GM10266 (cell line): ENCODE results near the gene AZGP1.
"Not testable (repeated sequence)": the region's sequence is repeated elsewhere in the genome, so short reads cannot be mapped to it uniquely, and the experiment has no call there.

Experiments
- DNase-seq: peaks from one replicate; pipeline ENCODE4 v3.0.0; 2012; ENCODE audit errors: extremely low spot score
- CTCF ChIP-seq: IDR thresholded peaks from 2 replicates; pipeline ENCODE4 v1.5.1; 2012; ENCODE audit warnings: mild to moderate bottlenecking, low read depth; ENCODE audit not compliant: control insufficient read depth, insufficient read depth; ENCODE audit errors: missing control alignments

The AZGP1 gene

GRCh38 chr7:99943641-99944496, 32.0 kb downstream of the AZGP1 start:
- TF ChIP-seq CTCF = no peak
- no peak for DNase-seq

GRCh38 chr7:99938296-99938695, 37.5 kb downstream of the AZGP1 start:
- DNase-seq = no peak

DNA sequence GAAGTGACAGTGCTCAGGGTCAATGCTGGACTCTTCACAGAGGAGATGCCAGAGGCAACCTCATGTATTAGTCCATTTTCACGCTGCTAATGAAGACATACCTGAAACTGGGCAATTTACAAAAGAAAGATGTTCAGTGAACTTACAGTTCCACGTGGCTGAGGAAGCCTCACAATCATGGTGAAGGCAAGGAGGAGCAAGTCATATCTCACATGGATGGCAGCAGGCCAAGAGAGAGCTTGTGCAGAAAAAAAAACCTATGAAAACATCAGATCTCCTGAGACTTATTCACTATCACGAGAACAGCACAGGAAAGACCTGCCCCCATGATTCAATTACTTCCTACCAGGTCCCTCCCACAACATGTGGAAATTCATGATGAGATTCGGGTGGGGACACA, 40.8 kb downstream of the AZGP1 start:
- DNase-seq = not testable (repeated sequence)

More at GRCh38 chr7:99938296-99938695, 37.5 kb downstream of the AZGP1 start:
- TF ChIP-seq CTCF = no peak

DNA sequence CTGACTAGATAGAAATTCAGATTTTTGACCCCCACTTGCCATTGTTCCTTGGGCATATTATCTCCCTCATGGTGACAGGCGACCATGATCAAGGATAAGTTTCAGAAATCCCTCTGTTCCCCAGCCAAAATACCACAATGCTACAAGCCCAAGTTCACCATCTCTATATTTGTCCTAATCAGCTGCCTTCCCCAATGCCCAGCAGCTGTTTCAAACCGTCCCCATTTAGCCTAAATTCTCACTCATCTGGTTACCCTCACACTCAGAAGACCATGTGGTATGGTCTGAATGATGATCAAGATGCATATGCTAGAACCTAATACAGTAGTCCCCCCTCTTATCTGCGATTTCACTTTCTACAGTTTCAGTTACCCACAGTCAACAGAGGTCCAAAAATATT, 45.5 kb downstream of the AZGP1 start:
- no peak for TF ChIP-seq CTCF
- no peak for DNase-seq

GRCh38 chr7:99929730-99930053, 46.1 kb downstream of the AZGP1 start:
- no peak for TF ChIP-seq CTCF
- DNase-seq = no peak

- DNase-seq = peak; percentile 49
Measured at GRCh38 chr7:99928994-99929729, 46.7 kb downstream of the AZGP1 start, which contains the start of gene GJC3. Gene GJC3 (minus strand): TSS chr7:99929620. CDS start chr7:99929620, 0 bp downstream.

GRCh38 chr7:99928188-99928587, 47.6 kb downstream of the AZGP1 start:
- no peak for DNase-seq
- TF ChIP-seq CTCF = no peak

More at GRCh38 chr7:99928994-99929729, 46.7 kb downstream of the AZGP1 start, which contains the start of gene GJC3:
- peak; percentile 25 for TF ChIP-seq CTCF
